Activated gamma-delta T cell (primary cell): ENCODE data around the gene LILRA5.
"Not testable (repeated sequence)": the region's sequence is repeated elsewhere in the genome, so short reads cannot be mapped to it uniquely, and the experiment has no call there.

Source experiments
- DNase-seq: peaks from one replicate; lab custom pipeline; 2025; lab: John Stamatoyannopoulos, UW

Gene LILRA5

GRCh38 chr19:54302257-54302656 is 10.7 kb downstream of the LILRA5 start:
- no peak for DNase-seq

- no peak for DNase-seq
These were observed 13.5 kb downstream of the LILRA5 start for GRCh38 chr19:54299515-54299914.

- DNase-seq: no peak
These were observed 13.9 kb downstream of the LILRA5 start for GRCh38 chr19:54299126-54299498.

GRCh38 chr19:54298357-54299125 is 14.4 kb downstream of the LILRA5 start:
- no peak for DNase-seq

- no peak for DNase-seq
These were observed 15.1 kb downstream of the LILRA5 start for GRCh38 chr19:54297759-54298305.

- DNase-seq: no peak
These were observed 18.4 kb downstream of the LILRA5 start for GRCh38 chr19:54294539-54294938.

- not testable (repeated sequence) for DNase-seq
These were observed 23.8 kb downstream of the LILRA5 start for GRCh38 chr19:54289160-54289559.

- DNase-seq: no peak
These were observed 25.5 kb downstream of the LILRA5 start for GRCh38 chr19:54287456-54287855.

- not testable (repeated sequence) for DNase-seq
These were observed 26.7 kb downstream of the LILRA5 start for GRCh38 chr19:54286283-54286682.

GRCh38 chr19:54285427-54286056 is 27.4 kb downstream of the LILRA5 start:
- not testable (repeated sequence) for DNase-seq

GRCh38 chr19:54282686-54283470 is 30.1 kb downstream of the LILRA5 start:
- DNase-seq: no peak

- not testable (repeated sequence) for DNase-seq
These were observed 31.3 kb downstream of the LILRA5 start for GRCh38 chr19:54281729-54282075.

- no peak for DNase-seq
These were observed 31.8 kb downstream of the LILRA5 start, which contains the start of gene LILRB2 for GRCh38 chr19:54281007-54281728. TSS of gene LILRB2 (minus strand) at chr19:54281110. CDS start at chr19:54280496, 614 bp downstream.

- DNase-seq: not testable (repeated sequence)
These were observed 32.5 kb downstream of the LILRA5 start for GRCh38 chr19:54280441-54280840.

GRCh38 chr19:54280025-54280424 is 32.9 kb downstream of the LILRA5 start:
- not testable (repeated sequence) for DNase-seq

- no peak for DNase-seq
These were observed 33.5 kb downstream of the LILRA5 start for GRCh38 chr19:54279406-54279962.

- not testable (repeated sequence) for DNase-seq
These were observed 34.3 kb downstream of the LILRA5 start for GRCh38 chr19:54278571-54279195.

- DNase-seq: not testable (repeated sequence)
These were observed 34.9 kb downstream of the LILRA5 start for GRCh38 chr19:54278056-54278455.

- DNase-seq: not testable (repeated sequence)
These were observed 35.8 kb downstream of the LILRA5 start for GRCh38 chr19:54277111-54277615.

- no peak for DNase-seq
These were observed 37.0 kb downstream of the LILRA5 start for GRCh38 chr19:54275951-54276350.

GRCh38 chr19:54274516-54274915 is 38.5 kb downstream of the LILRA5 start:
- not testable (repeated sequence) for DNase-seq
